Measurements from ENCODE around the gene MAP4K1. TPM values are rescaled to one million over a fixed set of nuclear protein-coding genes. Genes with fewer than 3 reads are reported as not detected.

MAP4K1 gene
- total RNA-seq, 1 donor from 2014 or later, result 1.7 TPM

DNA sequence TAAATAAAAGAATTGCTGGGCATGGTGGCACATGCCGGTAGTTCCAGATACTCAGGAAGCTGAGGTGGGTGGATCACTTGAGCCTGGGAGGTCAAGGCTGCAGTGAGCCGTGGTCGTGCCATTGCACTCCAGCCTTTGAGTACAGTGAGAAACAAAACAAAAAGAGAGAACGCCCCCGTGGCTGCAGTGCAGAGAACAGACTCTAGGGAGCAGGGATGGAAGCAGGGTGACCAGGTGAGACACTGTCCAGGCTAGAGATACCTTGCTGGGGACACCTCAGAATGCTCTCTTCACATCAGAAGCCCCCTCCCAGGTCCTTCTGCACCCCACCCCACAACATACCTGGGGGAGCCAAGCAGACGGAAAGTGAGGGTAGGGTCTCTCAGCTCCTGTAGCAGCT lies 24.8 kb downstream of the MAP4K1 start:
- no peak for FAIRE-seq

DNA sequence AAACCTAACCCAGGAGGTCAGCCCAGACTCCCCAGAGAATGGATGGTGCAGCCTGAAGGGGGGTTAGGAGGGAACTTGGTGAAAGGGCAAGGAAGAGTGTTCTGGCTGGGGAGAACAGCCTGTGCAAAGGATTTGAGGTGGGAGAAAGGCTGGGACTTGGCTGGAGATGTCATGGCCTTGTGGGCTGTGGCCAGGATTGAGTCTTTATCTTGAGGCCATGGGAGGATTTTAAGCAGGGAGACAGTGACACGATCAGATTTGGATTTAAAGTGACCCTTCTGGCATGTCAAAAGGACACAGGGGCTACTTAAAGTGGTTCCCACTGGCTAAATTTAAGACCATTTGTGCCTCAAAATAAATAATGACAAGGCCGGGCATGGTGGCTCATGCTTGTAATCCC lies 29.7 kb downstream of the MAP4K1 start:
- Histone ChIP-seq H4K20me1 (ENCODE audit: insufficient read depth, low read length) (no peaks in the 10 kb centered on the region), H2AFZ (ENCODE audit: low read depth, low read length) (no peak overlapping the region), H3K4me2 (ENCODE audit: low read length) (no peak overlapping the region), H3K27me3 (ENCODE audit: insufficient read depth, low read length) (no peaks in the 10 kb centered on the region), H3K4me3 (ENCODE audit: insufficient read depth, low read depth, low read length) (no peak overlapping the region), H3K9ac (ENCODE audit: low read length) (no peak overlapping the region), H3K79me2 (ENCODE audit: insufficient read depth, low read length) (no peaks in the 10 kb centered on the region), H3K9me3 (ENCODE audit: insufficient read depth, low read depth, low read length) (no peaks in the 10 kb centered on the region), H3K27ac (ENCODE audit: low read depth, low read length) (no peak overlapping the region), H3K4me1 (ENCODE audit: insufficient read depth, low read length) (no peaks in the 10 kb centered on the region), H3K36me3 (ENCODE audit: insufficient read depth, low read length) (no peaks in the 10 kb centered on the region)
- H3K4me1 Mint-ChIP-seq (ENCODE audit: low read depth, unreplicated experiment), result no peaks in the 10 kb centered on the region
- no peaks in the 10 kb centered on the region for H3K9me3 Mint-ChIP-seq (ENCODE audit: unreplicated experiment)
- H3K27me3 Mint-ChIP-seq (ENCODE audit: low read depth, unreplicated experiment), result peaks cover 11% of the 10 kb centered on the region
- TF ChIP-seq EZH2 (IDR thresholded peaks at IDR 0.05; ENCODE audit: insufficient read depth, low read length), result no peak
- TF ChIP-seq, protein P1, sequence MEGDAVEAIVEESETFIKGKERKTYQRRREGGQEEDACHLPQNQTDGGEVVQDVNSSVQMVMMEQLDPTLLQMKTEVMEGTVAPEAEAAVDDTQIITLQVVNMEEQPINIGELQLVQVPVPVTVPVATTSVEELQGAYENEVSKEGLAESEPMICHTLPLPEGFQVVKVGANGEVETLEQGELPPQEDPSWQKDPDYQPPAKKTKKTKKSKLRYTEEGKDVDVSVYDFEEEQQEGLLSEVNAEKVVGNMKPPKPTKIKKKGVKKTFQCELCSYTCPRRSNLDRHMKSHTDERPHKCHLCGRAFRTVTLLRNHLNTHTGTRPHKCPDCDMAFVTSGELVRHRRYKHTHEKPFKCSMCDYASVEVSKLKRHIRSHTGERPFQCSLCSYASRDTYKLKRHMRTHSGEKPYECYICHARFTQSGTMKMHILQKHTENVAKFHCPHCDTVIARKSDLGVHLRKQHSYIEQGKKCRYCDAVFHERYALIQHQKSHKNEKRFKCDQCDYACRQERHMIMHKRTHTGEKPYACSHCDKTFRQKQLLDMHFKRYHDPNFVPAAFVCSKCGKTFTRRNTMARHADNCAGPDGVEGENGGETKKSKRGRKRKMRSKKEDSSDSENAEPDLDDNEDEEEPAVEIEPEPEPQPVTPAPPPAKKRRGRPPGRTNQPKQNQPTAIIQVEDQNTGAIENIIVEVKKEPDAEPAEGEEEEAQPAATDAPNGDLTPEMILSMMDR (IDR thresholded peaks at IDR 0.05; ENCODE audit: insufficient read depth, low read depth, low read length), result no peak
- H3K4me3 Mint-ChIP-seq (ENCODE audit: unreplicated experiment), result no peak overlapping the region
- peaks cover 3% of the 10 kb centered on the region for H3K36me3 Mint-ChIP-seq (ENCODE audit: low read depth, unreplicated experiment)
- DNase-seq (ENCODE audit: low read depth) (no peak), FAIRE-seq (no peak)
- no peak overlapping the region for H3K27ac Mint-ChIP-seq (ENCODE audit: unreplicated experiment)

More for the DNA sequence above, 24.8 kb downstream of the MAP4K1 start:
- H2AFZ ChIP-seq (ENCODE audit: low read depth, low read length), result no peak overlapping the region
- H3K4me1 ChIP-seq (ENCODE audit: insufficient read depth, low read length), result no peaks in the 10 kb centered on the region
- no peaks in the 10 kb centered on the region for H3K4me1 Mint-ChIP-seq (ENCODE audit: low read depth, unreplicated experiment)
- no peaks in the 10 kb centered on the region for H3K79me2 ChIP-seq (ENCODE audit: insufficient read depth, low read length)
- H3K27ac ChIP-seq (ENCODE audit: low read depth, low read length), result no peak overlapping the region
- no peaks in the 10 kb centered on the region for H3K9me3 Mint-ChIP-seq (ENCODE audit: unreplicated experiment)
- no peaks in the 10 kb centered on the region for H3K27me3 ChIP-seq (ENCODE audit: insufficient read depth, low read length)
- H3K9ac ChIP-seq (ENCODE audit: low read length), result no peak overlapping the region
- TF ChIP-seq, protein P1 (IDR thresholded peaks at IDR 0.05; ENCODE audit: insufficient read depth, low read depth, low read length), result no peak
- TF ChIP-seq EZH2 (IDR thresholded peaks at IDR 0.05; ENCODE audit: insufficient read depth, low read length), result no peak
- no peak overlapping the region for H3K27ac Mint-ChIP-seq (ENCODE audit: unreplicated experiment)
- H3K36me3 ChIP-seq (ENCODE audit: insufficient read depth, low read length), result no peaks in the 10 kb centered on the region
- DNase-seq (ENCODE audit: low read depth), result no peak
- peaks cover 21% of the 10 kb centered on the region for H3K27me3 Mint-ChIP-seq (ENCODE audit: low read depth, unreplicated experiment)
- no peaks in the 10 kb centered on the region for H4K20me1 ChIP-seq (ENCODE audit: insufficient read depth, low read length)
- no peak overlapping the region for H3K4me3 Mint-ChIP-seq (ENCODE audit: unreplicated experiment)
- peaks cover 1% of the 10 kb centered on the region for H3K36me3 Mint-ChIP-seq (ENCODE audit: low read depth, unreplicated experiment)
- no peak overlapping the region for H3K4me2 ChIP-seq (ENCODE audit: low read length)
- H3K4me3 ChIP-seq (ENCODE audit: insufficient read depth, low read depth, low read length), result no peak overlapping the region
- no peaks in the 10 kb centered on the region for H3K9me3 ChIP-seq (ENCODE audit: insufficient read depth, low read depth, low read length)

DNA sequence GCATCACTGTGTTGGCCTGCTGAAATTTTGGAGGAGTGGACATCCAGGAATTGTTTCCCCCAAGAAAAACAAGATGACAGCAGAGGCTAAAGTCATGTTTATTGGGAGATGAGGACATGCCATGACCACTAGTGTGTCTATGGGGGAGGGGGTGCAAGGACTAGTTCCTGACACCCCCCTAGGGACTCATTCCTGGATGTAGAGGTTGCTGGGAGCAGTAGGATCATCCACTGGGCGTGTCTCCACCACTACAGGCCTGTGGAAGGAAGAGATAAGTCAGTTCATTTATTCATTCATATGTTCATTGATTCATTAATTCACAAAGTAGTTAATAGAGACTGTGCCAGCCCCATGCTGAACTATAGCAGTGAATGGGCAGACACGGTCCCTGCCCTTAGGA lies 30.2 kb downstream of the MAP4K1 start:
- Histone ChIP-seq H3K4me1 (ENCODE audit: insufficient read depth, low read length) (no peaks in the 10 kb centered on the region), H3K4me3 (ENCODE audit: insufficient read depth, low read depth, low read length) (no peak overlapping the region), H3K9me3 (ENCODE audit: insufficient read depth, low read depth, low read length) (no peaks in the 10 kb centered on the region), H4K20me1 (ENCODE audit: insufficient read depth, low read length) (no peaks in the 10 kb centered on the region), H3K9ac (ENCODE audit: low read length) (no peak overlapping the region), H3K27me3 (ENCODE audit: insufficient read depth, low read length) (no peaks in the 10 kb centered on the region), H3K79me2 (ENCODE audit: insufficient read depth, low read length) (no peaks in the 10 kb centered on the region), H2AFZ (ENCODE audit: low read depth, low read length) (no peak overlapping the region), H3K36me3 (ENCODE audit: insufficient read depth, low read length) (no peaks in the 10 kb centered on the region), H3K4me2 (ENCODE audit: low read length) (no peak overlapping the region), H3K27ac (ENCODE audit: low read depth, low read length) (no peak overlapping the region)
- H3K36me3 Mint-ChIP-seq (ENCODE audit: low read depth, unreplicated experiment), result peaks cover 3% of the 10 kb centered on the region
- no peaks in the 10 kb centered on the region for H3K4me1 Mint-ChIP-seq (ENCODE audit: low read depth, unreplicated experiment)
- TF ChIP-seq, protein P1 (IDR thresholded peaks at IDR 0.05; ENCODE audit: insufficient read depth, low read depth, low read length), result no peak
- TF ChIP-seq EZH2 (IDR thresholded peaks at IDR 0.05; ENCODE audit: insufficient read depth, low read length), result no peak
- H3K27me3 Mint-ChIP-seq (ENCODE audit: low read depth, unreplicated experiment), result peaks cover 13% of the 10 kb centered on the region
- H3K27ac Mint-ChIP-seq (ENCODE audit: unreplicated experiment), result no peak overlapping the region
- H3K9me3 Mint-ChIP-seq (ENCODE audit: unreplicated experiment), result no peaks in the 10 kb centered on the region
- H3K4me3 Mint-ChIP-seq (ENCODE audit: unreplicated experiment), result no peak overlapping the region
- FAIRE-seq (no peak), DNase-seq (ENCODE audit: low read depth) (no peak)

Measured in astrocyte (in vitro differentiated cells and primary cell).